Measurements from ENCODE around the gene MINDY4.

The MINDY4 gene

GRCh38 chr7:30840141-30841024 is 69.2 kb downstream of the MINDY4 start:
- DNase-seq = no peak

DNA sequence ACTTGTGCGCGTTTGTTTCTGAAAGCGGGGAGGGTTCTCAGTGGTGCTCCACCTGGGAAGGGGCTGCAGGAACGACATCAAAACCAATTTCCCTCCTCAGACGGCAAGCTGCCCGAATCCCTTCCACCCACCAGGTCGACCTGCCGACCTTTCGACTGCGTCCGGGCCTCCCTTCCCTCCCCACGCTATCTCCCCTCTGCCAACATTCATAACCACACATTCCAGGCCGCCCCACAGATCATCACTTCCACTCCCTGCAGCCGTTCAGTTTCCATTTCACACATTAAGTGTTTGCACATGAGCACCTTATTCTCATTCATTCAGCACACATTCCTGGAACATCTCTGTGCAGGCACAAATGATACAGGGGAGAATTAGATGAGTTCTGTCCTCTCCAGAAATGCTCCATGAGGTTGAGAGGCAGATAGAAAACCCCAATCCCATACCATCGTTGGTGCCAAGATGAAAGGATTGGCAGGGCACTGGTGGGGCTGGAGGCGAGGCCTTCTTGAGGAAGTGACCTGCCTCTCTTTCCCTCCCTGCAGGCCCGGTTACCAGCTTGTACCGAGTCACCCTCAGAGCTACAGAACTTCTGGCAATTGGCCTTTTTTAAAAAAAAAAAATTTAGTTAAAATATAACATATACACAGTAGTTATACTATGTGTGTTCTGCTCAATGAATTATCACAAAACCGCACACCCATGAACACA is 70.0 kb downstream of the MINDY4 start:
- DNase-seq = no peak

GRCh38 chr7:30841801-30842541 is 70.8 kb downstream of the MINDY4 start:
- no peak for DNase-seq

DNA sequence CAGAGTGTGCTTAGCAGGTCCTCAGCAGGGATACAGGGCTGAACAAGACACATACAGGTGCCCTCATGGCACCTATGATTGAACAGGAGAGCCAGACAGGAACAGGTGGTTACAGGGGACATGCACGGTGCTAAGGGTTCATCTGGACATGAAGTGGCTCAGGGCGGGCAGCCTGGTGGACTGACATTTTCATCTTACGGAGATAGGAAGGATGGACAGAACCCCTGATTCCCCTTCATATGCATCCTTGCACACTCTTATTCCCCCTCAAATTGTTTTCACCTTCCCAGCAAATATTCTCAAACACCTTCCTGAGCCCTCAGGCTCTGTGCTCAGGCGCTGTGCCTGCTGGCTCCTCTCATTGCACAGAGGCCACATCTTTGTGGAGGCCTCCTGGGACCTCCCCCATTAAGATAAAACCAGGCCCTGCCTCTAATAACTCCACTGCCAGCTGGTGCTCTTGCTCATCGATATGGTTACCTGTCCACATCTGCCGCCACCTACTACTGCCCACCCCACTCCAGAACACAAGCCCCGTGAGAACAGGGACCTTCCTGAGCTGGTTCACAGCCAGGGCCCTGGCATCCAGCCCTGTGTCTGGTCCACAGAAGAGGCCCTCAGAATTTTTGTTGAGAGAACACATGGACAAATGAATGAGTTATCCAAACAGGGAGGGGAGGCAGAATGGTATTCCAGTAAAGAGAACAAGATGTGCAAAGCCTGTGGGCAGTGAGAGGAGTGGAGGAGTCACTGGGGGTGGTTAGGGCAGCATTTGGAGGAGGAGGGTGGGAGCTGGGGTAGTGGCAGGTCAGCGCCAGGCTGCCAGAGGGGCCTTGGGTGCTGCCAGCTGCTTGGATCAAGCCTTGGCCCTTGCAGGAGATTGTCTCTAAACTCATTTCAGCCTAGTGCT is 71.6 kb downstream of the MINDY4 start:
- DNase-seq = peak; percentile 42

DNA sequence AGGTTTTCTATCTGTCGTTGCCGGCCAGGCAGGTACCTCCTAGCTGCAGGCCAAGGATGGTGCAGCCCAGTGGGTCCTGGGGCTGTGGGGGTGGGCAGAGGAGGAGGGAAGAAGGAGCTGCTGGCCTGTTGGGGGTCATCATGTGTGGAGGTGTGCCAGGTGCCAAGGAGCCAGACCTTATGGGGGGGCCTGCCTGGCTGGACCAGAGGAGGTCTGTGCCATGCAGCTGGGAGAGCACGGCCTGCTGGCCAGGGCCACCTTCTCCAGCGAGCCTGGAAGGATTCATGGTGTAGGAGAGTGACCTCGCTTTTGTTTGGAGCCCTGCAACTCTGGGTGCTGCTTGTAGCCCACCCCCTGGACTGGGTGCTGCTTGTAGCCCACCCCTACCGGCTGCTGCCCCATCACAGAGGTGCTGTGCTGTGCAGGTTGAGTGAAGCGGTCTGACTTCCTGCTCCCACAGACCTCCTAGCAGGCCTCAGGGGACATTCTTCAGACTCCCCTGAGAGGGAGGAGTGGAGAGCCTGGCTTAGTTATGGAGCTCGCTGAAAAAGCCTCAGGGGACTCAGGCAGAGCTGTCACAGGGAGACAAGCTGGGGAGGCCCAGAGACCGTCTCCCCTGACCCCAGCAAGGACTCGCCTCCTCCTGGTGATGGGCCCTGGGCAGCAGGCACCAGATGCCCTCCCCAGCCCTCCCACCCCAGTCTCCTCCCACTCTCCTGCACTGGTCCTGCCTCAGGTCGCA is 72.7 kb downstream of the MINDY4 start:
- DNase-seq = no peak

DNA sequence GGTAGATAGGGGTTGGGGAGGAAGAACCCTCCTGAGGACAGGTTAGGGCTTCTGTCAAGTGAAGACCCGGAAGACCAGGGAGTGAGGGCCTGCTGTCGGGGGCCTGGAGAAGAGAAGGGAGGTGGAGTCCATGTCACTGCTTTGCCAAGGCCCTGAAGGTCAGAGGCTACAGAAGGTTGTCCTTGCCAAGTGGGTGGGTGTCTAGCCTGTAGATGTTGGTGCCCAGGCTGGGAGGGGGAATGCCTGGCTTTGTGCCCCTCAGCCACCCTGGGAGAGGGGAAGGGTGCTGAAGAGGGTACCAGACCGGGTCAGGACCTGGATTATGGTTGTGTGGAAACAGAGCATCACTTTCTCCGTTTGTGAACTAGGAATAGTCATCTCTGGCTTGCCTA is 73.3 kb downstream of the MINDY4 start:
- no peak for DNase-seq

- DNase-seq = no peak
Measured at GRCh38 chr7:30844916-30845315, 73.7 kb downstream of the MINDY4 start.

DNA sequence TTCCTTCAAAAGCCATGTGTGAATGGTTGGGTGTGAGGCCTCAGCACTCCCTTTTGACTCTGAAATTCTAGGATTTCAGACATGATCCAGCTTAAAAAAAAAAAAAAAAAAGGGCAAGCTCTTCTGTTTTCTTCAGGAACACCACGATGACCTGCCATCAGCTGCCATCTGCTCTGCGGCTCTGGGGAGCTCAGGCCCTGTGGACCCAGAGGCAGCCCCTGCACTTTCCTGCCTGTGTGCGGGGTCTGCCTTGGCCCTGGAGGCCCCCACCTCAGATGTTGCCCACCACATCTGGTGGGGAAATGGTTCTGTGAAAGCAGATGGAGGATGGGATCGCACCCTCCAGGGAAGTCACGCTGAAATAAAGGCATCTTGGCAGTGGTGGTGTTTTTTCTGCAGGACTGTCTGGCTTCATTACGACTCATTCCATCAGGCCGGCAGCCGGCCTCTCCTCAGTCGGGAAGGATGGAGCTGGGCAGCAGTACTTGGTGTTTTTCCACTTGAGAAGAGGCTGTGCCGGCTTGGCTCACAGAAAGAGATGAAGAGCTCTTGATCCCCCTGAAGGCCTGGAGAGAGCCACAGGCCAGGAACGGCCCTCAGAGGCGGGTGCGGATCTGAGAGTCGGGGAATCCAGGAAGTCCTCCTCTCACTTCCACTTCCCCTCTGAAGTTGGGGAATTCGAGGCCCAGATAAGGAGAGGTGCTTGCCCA is 74.4 kb downstream of the MINDY4 start:
- peak; percentile 84 for DNase-seq

GRCh38 chr7:30846378-30846777 is 75.2 kb downstream of the MINDY4 start:
- DNase-seq = peak; percentile 25

GRCh38 chr7:30848121-30848855 is 77.1 kb downstream of the MINDY4 start:
- no peak for DNase-seq

- no peak for DNase-seq
Measured at GRCh38 chr7:30849565-30849964, 78.3 kb downstream of the MINDY4 start.

DNA sequence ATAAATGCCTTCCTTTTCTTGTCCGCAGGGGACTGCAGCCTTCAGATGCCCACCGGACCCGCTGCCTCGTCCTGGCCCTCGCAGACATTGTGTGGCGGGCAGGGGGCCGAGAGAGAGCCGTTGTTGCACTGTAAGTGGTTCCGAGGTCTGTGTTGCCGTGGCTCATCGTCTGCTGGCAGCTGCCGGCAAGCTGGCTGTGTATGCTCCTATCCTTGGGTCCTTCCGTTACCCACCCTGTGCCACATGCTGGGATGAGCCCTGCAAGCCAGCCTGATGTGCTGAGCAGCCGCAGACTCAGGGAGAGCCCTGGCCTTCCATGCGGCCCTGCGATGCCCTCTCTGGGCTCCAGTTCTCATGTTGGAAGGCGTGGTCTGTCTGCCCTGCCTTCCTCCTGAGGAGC is 79.2 kb downstream of the MINDY4 start:
- no peak for DNase-seq

- peak; percentile 58 for DNase-seq
Measured at GRCh38 chr7:30851651-30852307, 80.6 kb downstream of the MINDY4 start.

DNA sequence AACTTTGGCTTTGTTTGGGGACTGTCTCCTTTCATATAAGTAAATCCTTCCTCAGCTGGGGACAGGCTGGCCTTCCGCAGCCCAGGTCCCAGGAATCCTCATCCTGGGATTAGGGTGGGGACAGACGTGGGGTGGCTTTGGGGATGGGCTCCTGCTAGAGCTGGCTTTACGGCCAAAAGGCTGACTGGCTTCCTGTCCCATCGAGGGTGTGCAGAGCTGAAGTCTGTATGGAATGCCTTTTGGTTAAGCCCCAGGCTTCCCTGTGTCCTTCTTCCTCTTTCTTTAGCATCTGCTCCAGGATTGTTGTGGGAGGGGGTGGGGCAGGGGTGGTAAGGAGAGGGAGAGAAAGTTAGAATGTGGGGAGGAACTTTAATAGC is 81.1 kb downstream of the MINDY4 start:
- no peak for DNase-seq

DNA sequence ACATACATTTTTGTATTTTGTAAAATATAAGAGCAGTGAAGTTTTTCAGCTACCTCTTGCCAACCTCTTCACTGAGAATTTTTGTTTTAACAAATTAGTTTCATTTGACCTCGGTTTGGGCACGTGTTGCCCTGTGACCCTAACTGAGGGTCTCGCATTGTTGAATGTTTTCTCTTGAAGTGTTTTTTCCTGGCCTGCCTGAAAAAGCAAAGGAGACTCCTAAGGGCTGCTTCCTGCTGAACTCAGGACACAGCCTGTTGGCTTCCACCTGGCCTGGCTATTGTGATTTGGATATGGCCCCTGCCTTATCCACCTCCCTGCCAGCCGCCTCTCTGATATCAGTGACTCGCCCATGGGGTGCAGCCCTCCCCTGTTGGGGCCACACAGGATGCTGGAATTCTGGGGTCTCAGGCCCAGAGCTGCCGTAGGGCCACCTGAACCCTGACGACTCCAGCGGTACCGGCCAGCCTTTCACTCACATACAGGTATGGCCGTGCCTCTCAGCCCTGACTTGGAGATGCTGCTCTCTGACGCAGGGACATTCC is 81.6 kb downstream of the MINDY4 start:
- DNase-seq = no peak

- DNase-seq = no peak
Measured at GRCh38 chr7:30853576-30853975, 82.4 kb downstream of the MINDY4 start.

DNA sequence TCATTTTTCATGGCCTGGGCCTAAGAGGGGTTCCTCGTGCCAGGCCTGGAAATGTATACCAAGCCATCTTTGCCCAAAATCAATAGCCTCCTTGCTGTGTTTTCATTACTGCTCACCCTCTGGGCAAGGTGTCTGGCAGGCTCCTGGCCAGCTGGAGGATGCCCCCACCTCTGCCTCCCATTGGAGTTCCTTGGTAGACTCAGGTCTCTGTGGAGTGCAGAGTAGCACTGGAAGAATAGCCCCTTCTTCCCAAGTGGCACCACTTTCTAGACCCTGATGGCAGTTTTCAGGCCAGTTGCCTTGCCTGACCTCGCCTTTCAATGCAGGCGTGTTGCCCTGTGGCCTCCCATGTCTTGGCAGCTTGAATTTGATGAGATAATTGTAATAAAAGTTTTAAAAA is 84.7 kb downstream of the MINDY4 start:
- DNase-seq = no peak

- no peak for DNase-seq
Measured at GRCh38 chr7:30858576-30858975, 87.4 kb downstream of the MINDY4 start.

GRCh38 chr7:30859202-30859939 is 88.2 kb downstream of the MINDY4 start:
- DNase-seq = no peak

Measured in eye (tissue), 1 donor.